Common myeloid progenitor, CD34-positive (primary cell): ENCODE measurements around the gene DZIP1L.
A peak's percentile ranks its signal among the peaks of the same experiment; 100 is the strongest.

Experiments
- CTCF ChIA-PET: fragments of 350-600 bp; sonication (Branson Sonifier 250); formaldehyde crosslinking; loops from one replicate; lab custom pipeline; 2021; ENCODE audit warnings: antibody characterized with exemption; lab: Charles Lee
- POLR2A ChIA-PET: fragments of 350-600 bp; sonication (Branson Sonifier 250); formaldehyde crosslinking; loops from one replicate; lab custom pipeline; 2021; ENCODE audit warnings: antibody characterized with exemption; lab: Charles Lee
- DNase-seq, 3 donors: peaks; one replicate each; pipeline versions ENCODE4 v3.0.0 to v3.0.0-alpha.2; 2013
- H3K27ac ChIP-seq, 2 experiments: 1 replicate in 1 of 2; 2 replicates in 1 of 2; pipeline ENCODE4 v1.7.0; 2013; ENCODE audit warnings: inconsistent platforms in 2 of 2, low read length in 2 of 2, mild to moderate bottlenecking in 2 of 2, low read depth in 1 of 2, moderate library complexity in 1 of 2; ENCODE audit not compliant: severe bottlenecking in 2 of 2, insufficient read depth in 1 of 2, poor library complexity in 1 of 2
- H3K27me3 ChIP-seq, 5 experiments: replicated peaks in 2 of 5; 1 replicate in 3 of 5; 2 replicates in 2 of 5; pipeline versions ENCODE4 v1.6.1 to v1.7.0; 2013; ENCODE audit warnings: low read length in 4 of 5, mild to moderate bottlenecking in 2 of 5, moderate library complexity in 2 of 5, inconsistent platforms in 1 of 5; ENCODE audit not compliant: insufficient read depth in 5 of 5, control insufficient read depth in 4 of 5
- H3K36me3 ChIP-seq, 4 experiments: 1 replicate in 2 of 4; 2 replicates in 2 of 4; pipeline versions ENCODE4 v1.6.1 to v1.7.0; 2013; ENCODE audit warnings: low read length in 3 of 4, control low read depth in 1 of 4, mild to moderate bottlenecking in 1 of 4; ENCODE audit not compliant: control insufficient read depth in 4 of 4, insufficient read depth in 4 of 4
- H3K4me1 ChIP-seq, 4 experiments: 1 replicate in 3 of 4; 2 replicates in 1 of 4; pipeline versions ENCODE4 v1.6.1 to v1.7.1; 2013; ENCODE audit warnings: low read length in 3 of 4, mild to moderate bottlenecking in 3 of 4, control low read depth in 1 of 4, inconsistent platforms in 1 of 4, moderate library complexity in 1 of 4; ENCODE audit not compliant: control insufficient read depth in 4 of 4, insufficient read depth in 4 of 4; ENCODE audit errors: control extremely low read depth in 1 of 4
- H3K4me3 ChIP-seq, 7 experiments: 1 replicate in 4 of 7; 2 replicates in 3 of 7; pipeline versions ENCODE4 v1.5.1 to v1.7.0; 2013; ENCODE audit warnings: mild to moderate bottlenecking in 7 of 7, low read length in 6 of 7, moderate library complexity in 6 of 7, inconsistent platforms in 2 of 7, low read depth in 2 of 7, control low read depth in 1 of 7; ENCODE audit not compliant: insufficient read depth in 4 of 7, control insufficient read depth in 1 of 7; ENCODE audit errors: extremely low read depth in 1 of 7
- H3K9me3 ChIP-seq, 5 experiments: 1 replicate in 4 of 5; 2 replicates in 1 of 5; pipeline versions ENCODE4 v1.6.1 to v1.7.1; 2013; ENCODE audit warnings: low read length in 4 of 5, mild to moderate bottlenecking in 2 of 5, inconsistent platforms in 1 of 5, low read depth in 1 of 5, moderate library complexity in 1 of 5; ENCODE audit not compliant: control insufficient read depth in 4 of 5, insufficient read depth in 2 of 5; ENCODE audit errors: control extremely low read depth in 1 of 5
- WGBS: methylation state at CpG from one replicate; pipeline ENCODE4 v1.1.5; 2013; ENCODE audit not compliant: insufficient coverage; 5-methylcytosine and 5-hydroxymethylcytosine counted together

Gene DZIP1L

GRCh38 chr3:138127636-138128365 is 12.4 kb upstream of the DZIP1L start:
- POLR2A ChIA-PET: no interaction called here
- H3K36me3 ChIP-seq: no peaks in the 10 kb centered on the region
- DNase-seq: no peak
- no peak overlapping the region for H3K27ac ChIP-seq
- H3K4me1 ChIP-seq: peaks cover 0 to 15% (median 4%) of the 10 kb centered on the region in 4 experiments
- CTCF ChIA-PET: interaction anchor here (1.1 to 1.9 kb wide), 3 partner anchors 9 to 172 kb away, joined by 3 to 6 read pairs (median 5); partner anchors contain the start of gene DZIP1L
- WGBS: 100% methylated on average over 1 of the region's 1 CpG
- H3K9me3 ChIP-seq: peaks cover 0 to 7% (median 0%) of the 10 kb centered on the region in 5 experiments
- H3K4me3 ChIP-seq: no peak overlapping the region
- H3K27me3 ChIP-seq: no peaks in the 10 kb centered on the region

GRCh38 chr3:138125548-138126221 is 10.3 kb upstream of the DZIP1L start:
- peak in 1 of 3 donors; percentile 36 for DNase-seq
- CTCF ChIA-PET: interaction anchor here (1.7 to 1.9 kb wide), 2 partner anchors 8 to 10 kb away, joined by 5 to 6 read pairs; partner anchors contain the start of gene DZIP1L
- no peak overlapping the region for H3K4me3 ChIP-seq
- peaks cover 0 to 7% (median 0%) of the 10 kb centered on the region in 5 experiments for H3K9me3 ChIP-seq
- 78% methylated on average over 5 of the region's 5 CpGs for WGBS
- POLR2A ChIA-PET: no interaction called here
- H3K27ac ChIP-seq: no peak overlapping the region
- H3K4me1 ChIP-seq: peaks cover 0 to 15% (median 4%) of the 10 kb centered on the region in 4 experiments
- H3K27me3 ChIP-seq: no peaks in the 10 kb centered on the region
- H3K36me3 ChIP-seq: no peaks in the 10 kb centered on the region

- Histone ChIP-seq H3K4me3 (no peak overlapping the region), H3K27ac (no peak overlapping the region)
These were observed 9.4 kb upstream of the DZIP1L start for GRCh38 chr3:138124706-138125355.

DNA sequence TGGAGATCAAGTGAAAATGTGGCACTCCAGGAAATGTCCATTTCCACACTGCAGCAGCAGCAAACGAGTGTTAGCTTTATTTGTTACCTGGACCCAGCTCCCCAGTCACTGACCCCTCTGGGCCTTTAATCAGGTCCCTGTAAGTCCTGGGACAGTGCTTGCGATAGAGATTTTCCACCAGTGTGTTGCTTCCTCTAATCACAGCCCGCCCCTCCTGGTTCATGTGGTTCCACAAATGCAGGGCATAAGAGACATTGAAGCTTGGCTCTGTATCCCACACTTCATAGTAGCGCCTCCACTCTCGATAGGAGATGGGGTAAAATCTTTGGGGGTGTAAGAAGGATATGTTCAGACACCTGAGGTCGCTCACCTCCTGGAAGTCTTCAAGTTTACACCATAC is 8.8 kb upstream of the DZIP1L start:
- H3K27ac ChIP-seq: no peak overlapping the region
- H3K9me3 ChIP-seq: peaks cover 0 to 7% (median 0%) of the 10 kb centered on the region in 5 experiments
- no peaks in the 10 kb centered on the region for H3K27me3 ChIP-seq
- CTCF ChIA-PET: no interaction called here
- H3K36me3 ChIP-seq: no peaks in the 10 kb centered on the region
- POLR2A ChIA-PET: no interaction called here
- no peak overlapping the region for H3K4me3 ChIP-seq
- H3K4me1 ChIP-seq: peaks cover 0 to 15% (median 4%) of the 10 kb centered on the region in 4 experiments
- WGBS: 100% methylated on average over 3 of the region's 6 CpGs
- DNase-seq: no peak

More at GRCh38 chr3:138124706-138125355, 9.4 kb upstream of the DZIP1L start:
- ChIA-PET CTCF (no interaction called here), POLR2A (no interaction called here)
- H3K9me3 ChIP-seq: peaks cover 0 to 7% (median 0%) of the 10 kb centered on the region in 5 experiments
- H3K27me3 ChIP-seq: no peaks in the 10 kb centered on the region
- peak in 1 of 3 donors; percentile 20 for DNase-seq
- 97% methylated on average over 8 of the region's 10 CpGs for WGBS
- H3K36me3 ChIP-seq: no peaks in the 10 kb centered on the region
- peaks cover 0 to 15% (median 4%) of the 10 kb centered on the region in 4 experiments for H3K4me1 ChIP-seq

DNA sequence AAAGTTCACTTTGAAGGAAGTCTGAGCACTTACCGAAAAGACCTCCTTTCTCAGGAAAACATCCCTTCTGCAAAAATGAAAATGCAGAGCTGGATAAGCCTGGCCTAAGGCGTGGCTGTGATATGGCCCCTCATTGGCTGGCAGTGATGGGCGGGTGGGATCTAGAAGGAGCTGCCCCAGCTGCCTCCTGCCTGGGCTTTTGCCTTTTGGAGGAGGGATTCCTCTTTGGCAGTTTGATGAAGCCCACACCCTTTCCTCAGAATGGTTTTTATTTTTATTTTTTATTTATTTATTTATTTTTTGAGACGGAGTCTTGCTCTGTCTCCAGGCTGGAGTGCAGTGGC is 4.0 kb upstream of the DZIP1L start:
- Histone ChIP-seq H3K9me3 (peaks cover 0 to 7% (median 0%) of the 10 kb centered on the region in 5 experiments), H3K36me3 (no peaks in the 10 kb centered on the region), H3K4me1 (peaks cover 0 to 12% (median 3%) of the 10 kb centered on the region in 4 experiments), H3K27ac (no peak overlapping the region), H3K27me3 (peaks cover 0 to 1% (median 0%) of the 10 kb centered on the region in 5 experiments), H3K4me3 (no peak overlapping the region)
- WGBS: 83% methylated on average over 3 of the region's 4 CpGs
- POLR2A ChIA-PET: no interaction called here
- no peak for DNase-seq
- CTCF ChIA-PET: interaction anchor here (1.0 to 4.2 kb wide), 9 partner anchors 13 to 60 kb away, joined by 3 to 30 read pairs (median 5); partner anchors contain the start of genes A4GNT and DBR1

GRCh38 chr3:138118612-138119422 is 3.4 kb upstream of the DZIP1L start:
- CTCF ChIA-PET: interaction anchor here (0.7 to 4.2 kb wide), 15 partner anchors 9 to 137 kb away, joined by 3 to 30 read pairs (median 6); partner anchors contain the start of genes A4GNT and DBR1
- POLR2A ChIA-PET: no interaction called here
- WGBS: 39% methylated on average over 6 of the region's 8 CpGs

More at GRCh38 chr3:138118612-138119422, 3.4 kb upstream of the DZIP1L start:
- peaks cover 0 to 2% (median 0%) of the 10 kb centered on the region in 5 experiments for H3K27me3 ChIP-seq
- peaks cover 0 to 15% (median 4%) of the 10 kb centered on the region in 4 experiments for H3K4me1 ChIP-seq
- H3K36me3 ChIP-seq: no peaks in the 10 kb centered on the region
- DNase-seq: peak; percentile 36 to 42 (median 39)
- no peak overlapping the region for H3K27ac ChIP-seq
- H3K4me3 ChIP-seq: no peak overlapping the region
- peaks cover 0 to 4% (median 0%) of the 10 kb centered on the region in 5 experiments for H3K9me3 ChIP-seq
